Cardiac muscle cell (in vitro differentiated cells and primary cell): ENCODE measurements around the gene RHBDL3. TPM values are rescaled to one million over a fixed set of nuclear protein-coding genes. Genes with fewer than 3 reads are reported as not detected.

Experiments
- DNase-seq, 2 donors: peaks; one replicate each; pipeline versions ENCODE4 v3.0.0 to v3.0.0-alpha.2; 2010 to 2017; ENCODE audit warnings: low read depth in 1 of 2, low spot score in 1 of 2
- H3K27ac ChIP-seq: fragments of 200-600 bp; sonication (generic); 2 replicates; pipeline ENCODE4 v1.5.1; 2016
- H3K27me3 ChIP-seq: fragments of 200-600 bp; sonication (generic); 2 replicates; pipeline ENCODE4 v1.6.0; 2016; ENCODE audit warnings: control low read depth
- H3K36me3 ChIP-seq: fragments of 200-600 bp; sonication (generic); 2 replicates; pipeline ENCODE4 v1.5.1; 2016; ENCODE audit warnings: control low read depth
- H3K4me1 ChIP-seq: fragments of 200-600 bp; sonication (generic); 2 replicates; pipeline ENCODE4 v1.8.1; 2017; ENCODE audit warnings: low read depth, mild to moderate bottlenecking, mixed run types
- H3K4me3 ChIP-seq: fragments of 200-600 bp; sonication (generic); 2 replicates; pipeline ENCODE4 v1.5.1; 2016; ENCODE audit warnings: mild to moderate bottlenecking
- H3K9me3 ChIP-seq: fragments of 200-600 bp; sonication (generic); 2 replicates; pipeline ENCODE4 v1.5.1; 2017; ENCODE audit warnings: low read depth, mild to moderate bottlenecking, control low read depth
- polyA plus RNA-seq: library from polyadenylated mRNA; unstranded; fragments of >200 nt; fragmentation: Nextera tagmentation; extraction: Ambion mirVana; gene quantifications from 2 replicates; pipeline ENCODE4 v1.2.1, GENCODE V29; 2016
- total RNA-seq: library from RNA; depleted of rRNA; stranded (reverse); fragments of >200 nt; gene quantifications from 2 replicates; pipeline ENCODE4 v1.2.3, GENCODE V29; 2016
- TF ChIP-seq, protein P1 (sequence below): IDR thresholded peaks from 2 replicates; pipeline ENCODE4 v1.5.1; 2012; ENCODE audit warnings: low read depth, mild to moderate bottlenecking, low read length

RHBDL3 gene
- total and polyA plus RNA-seq, 2 experiments from 2014 or later, result 0.09 TPM; not detected in 1

DNA sequence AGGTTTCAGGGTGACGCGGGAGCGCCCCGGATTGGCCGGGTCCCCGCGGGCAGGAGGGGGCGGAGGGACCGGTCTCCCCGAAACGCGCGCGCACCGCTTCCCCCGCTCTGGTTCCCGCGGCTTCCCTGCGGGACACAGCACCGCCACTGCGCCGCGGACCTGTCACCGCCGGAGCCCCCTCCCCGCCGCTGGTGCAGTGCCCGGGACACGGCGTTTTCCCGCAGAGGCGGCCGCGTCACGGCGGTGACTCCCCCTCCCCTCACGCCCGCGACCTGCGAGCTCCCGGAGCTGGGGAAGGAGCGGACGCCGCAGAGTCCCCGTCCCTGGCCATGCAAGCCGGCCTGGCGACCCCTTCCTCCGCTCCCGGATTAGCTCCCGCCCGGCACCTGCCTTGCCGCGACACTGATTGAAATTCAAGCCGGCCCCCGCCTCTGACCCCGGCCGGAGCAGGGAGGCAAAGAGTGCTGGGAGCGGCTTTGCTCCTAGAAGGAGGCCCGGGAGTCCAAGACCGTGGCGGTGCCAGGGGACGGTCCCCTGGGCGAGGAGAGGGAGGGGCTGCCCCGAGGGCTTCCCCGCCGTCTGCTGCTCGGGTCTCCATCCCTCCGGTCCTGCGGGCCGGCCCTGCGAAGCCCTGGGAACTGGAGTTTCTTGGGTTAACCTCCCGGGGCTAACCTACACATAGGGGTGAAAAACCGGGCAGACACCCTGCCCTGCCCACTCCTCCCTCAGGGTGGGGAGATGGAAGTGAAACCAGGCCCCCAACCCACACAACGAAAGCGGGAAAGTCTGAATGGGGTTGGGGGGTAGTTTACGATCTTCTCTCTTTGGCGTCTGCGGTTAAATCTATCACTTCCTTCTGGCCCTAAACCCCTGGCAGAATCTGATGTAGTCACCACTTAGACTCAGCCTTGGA lies 1.0 kb downstream of the RHBDL3 start:
- Histone ChIP-seq H3K27ac (no peak overlapping the region), H3K27me3 (peaks cover 90% of the 10 kb centered on the region), H3K9me3 (no peaks in the 10 kb centered on the region), H3K36me3 (no peaks in the 10 kb centered on the region), H3K4me1 (no peaks in the 10 kb centered on the region), H3K4me3 (peak overlapping the region; percentile 49)
- DNase-seq, result peak in 1 of 2 donors; percentile 69
- TF ChIP-seq, protein P1, sequence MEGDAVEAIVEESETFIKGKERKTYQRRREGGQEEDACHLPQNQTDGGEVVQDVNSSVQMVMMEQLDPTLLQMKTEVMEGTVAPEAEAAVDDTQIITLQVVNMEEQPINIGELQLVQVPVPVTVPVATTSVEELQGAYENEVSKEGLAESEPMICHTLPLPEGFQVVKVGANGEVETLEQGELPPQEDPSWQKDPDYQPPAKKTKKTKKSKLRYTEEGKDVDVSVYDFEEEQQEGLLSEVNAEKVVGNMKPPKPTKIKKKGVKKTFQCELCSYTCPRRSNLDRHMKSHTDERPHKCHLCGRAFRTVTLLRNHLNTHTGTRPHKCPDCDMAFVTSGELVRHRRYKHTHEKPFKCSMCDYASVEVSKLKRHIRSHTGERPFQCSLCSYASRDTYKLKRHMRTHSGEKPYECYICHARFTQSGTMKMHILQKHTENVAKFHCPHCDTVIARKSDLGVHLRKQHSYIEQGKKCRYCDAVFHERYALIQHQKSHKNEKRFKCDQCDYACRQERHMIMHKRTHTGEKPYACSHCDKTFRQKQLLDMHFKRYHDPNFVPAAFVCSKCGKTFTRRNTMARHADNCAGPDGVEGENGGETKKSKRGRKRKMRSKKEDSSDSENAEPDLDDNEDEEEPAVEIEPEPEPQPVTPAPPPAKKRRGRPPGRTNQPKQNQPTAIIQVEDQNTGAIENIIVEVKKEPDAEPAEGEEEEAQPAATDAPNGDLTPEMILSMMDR, result no peak

DNA sequence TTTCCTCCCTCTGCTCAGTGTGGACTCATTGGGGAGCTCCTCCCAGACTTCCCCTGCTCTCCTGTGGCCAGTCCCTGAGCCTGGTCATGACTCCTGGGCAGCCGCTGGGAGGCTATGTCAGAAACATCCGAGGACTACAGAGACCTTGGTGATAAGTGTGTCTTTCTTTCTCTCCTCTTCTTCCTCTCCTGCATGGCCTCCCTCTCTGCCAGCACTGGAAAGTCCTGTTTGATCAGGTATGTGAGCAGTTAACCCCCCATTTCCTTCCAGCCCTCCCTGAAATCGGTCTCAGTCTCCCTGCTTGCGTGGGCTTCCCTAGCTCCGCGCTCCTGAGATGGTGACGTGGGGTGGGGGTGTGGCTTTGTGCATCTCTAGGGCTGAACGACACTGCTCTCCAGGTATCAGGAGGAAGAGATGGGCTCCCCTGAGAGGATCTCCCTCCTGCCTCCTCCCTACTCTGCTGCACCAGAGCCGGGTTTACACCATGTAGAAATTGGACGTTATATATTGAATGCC lies 2.1 kb downstream of the RHBDL3 start:
- TF ChIP-seq, protein P1, result no peak
- no peaks in the 10 kb centered on the region for H3K36me3 ChIP-seq
- H3K27ac ChIP-seq, result no peak overlapping the region
- DNase-seq, result peak in 1 of 2 donors; percentile 27
- no peaks in the 10 kb centered on the region for H3K4me1 ChIP-seq
- no peak overlapping the region for H3K4me3 ChIP-seq
- no peaks in the 10 kb centered on the region for H3K9me3 ChIP-seq
- peaks cover 85% of the 10 kb centered on the region for H3K27me3 ChIP-seq

DNA sequence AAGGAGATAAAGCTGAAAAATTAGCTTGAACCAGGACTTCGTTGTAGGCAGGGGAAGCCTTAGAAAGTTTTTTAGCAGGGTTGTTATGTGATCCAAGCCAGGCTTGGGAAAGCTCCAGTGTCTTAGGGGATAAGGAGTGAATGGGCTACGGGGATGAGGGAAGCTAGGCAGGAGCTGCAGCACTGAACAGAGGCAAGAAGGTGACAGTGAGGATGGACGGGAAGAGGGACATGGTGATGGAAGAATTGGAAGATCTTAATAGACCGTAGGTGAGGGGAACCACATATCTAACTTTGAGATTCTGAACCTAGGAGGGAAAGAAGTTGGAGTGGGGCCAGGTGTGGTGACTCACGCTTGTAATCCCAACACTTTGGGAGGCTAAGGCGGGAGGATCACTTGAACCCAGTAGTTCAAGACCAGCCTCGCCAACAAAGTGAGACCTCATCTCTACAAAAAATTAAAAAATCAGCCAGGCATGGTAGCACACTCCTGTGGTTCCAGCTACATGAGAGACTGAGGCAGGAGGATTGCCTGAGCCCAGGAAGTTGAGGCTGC lies 3.2 kb downstream of the RHBDL3 start:
- H3K27ac ChIP-seq, result no peak overlapping the region
- no peak overlapping the region for H3K4me3 ChIP-seq
- H3K4me1 ChIP-seq, result no peaks in the 10 kb centered on the region
- H3K27me3 ChIP-seq, result peaks cover 75% of the 10 kb centered on the region
- no peaks in the 10 kb centered on the region for H3K36me3 ChIP-seq
- TF ChIP-seq, protein P1, result no peak
- DNase-seq, result no peak
- H3K9me3 ChIP-seq, result no peaks in the 10 kb centered on the region

DNA sequence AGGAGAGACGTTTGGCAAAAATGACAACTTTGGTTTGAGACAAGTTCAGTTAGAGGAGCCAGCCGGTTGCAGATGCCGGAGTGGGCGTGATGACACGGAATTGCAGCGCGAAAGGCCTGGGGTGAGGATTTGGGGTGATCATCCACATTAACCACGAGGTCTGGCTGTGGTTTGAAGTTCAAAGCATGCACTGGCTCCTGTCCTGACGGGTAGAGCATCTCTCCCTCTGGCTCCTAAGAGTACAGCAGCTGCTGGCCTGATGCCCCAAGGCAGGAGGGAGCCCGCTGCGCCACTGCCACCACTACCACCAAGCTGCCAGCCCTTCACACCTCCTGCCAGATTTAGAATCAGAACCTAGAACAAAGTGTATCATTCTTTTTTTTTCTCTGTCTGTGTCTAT lies 3.7 kb downstream of the RHBDL3 start:
- Histone ChIP-seq H3K4me1 (no peaks in the 10 kb centered on the region), H3K27me3 (peaks cover 69% of the 10 kb centered on the region), H3K36me3 (no peaks in the 10 kb centered on the region), H3K4me3 (no peak overlapping the region), H3K27ac (no peak overlapping the region), H3K9me3 (no peaks in the 10 kb centered on the region)
- no peak for DNase-seq
- TF ChIP-seq, protein P1, result no peak

DNA sequence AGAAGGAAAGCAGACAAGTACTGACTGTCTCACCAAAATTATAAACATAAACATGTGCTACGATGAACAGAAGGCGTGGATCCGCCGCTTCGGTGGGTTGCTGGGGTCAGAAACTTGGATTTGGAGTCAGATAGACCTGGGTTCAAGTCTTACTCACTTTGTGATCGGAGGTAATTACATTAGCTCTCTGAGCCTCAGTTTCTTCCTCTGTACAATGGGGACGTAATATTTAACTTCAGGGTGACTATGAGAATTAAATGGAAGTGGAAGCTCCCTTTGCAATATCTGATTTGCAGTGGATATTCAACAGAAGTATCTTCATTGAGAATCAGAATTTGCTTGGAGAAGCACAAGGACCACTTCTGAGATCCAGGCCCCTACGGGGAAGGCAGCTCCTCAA lies 6.2 kb downstream of the RHBDL3 start:
- TF ChIP-seq, protein P1, result no peak
- Histone ChIP-seq H3K27me3 (peaks cover 46% of the 10 kb centered on the region), H3K36me3 (no peaks in the 10 kb centered on the region), H3K9me3 (no peaks in the 10 kb centered on the region), H3K27ac (no peak overlapping the region), H3K4me1 (no peaks in the 10 kb centered on the region), H3K4me3 (no peak overlapping the region)
- no peak for DNase-seq
